WTC11 (cell line): Measurements from ENCODE around the gene MAP3K10. TPM values are rescaled to one million over a fixed set of nuclear protein-coding genes. Genes with fewer than 3 reads are reported as not detected.

Experiments used
- ATAC-seq: fragments of 200-7000 bp; cut with Tn5 transposase; 2 replicates; pipeline ENCODE4 v1.10.0; 2021; ENCODE audit warnings: mild to moderate bottlenecking, moderate library complexity
- CTCF ChIA-PET: fragments of 300-600 bp; sonication (Branson Sonifier 250); formaldehyde crosslinking; loops from one replicate; lab custom pipeline; 2021; ENCODE audit warnings: antibody characterized with exemption; lab: Charles Lee
- POLR2A ChIA-PET: fragments of 350-600 bp; sonication (Branson Sonifier 250); formaldehyde crosslinking; loops from one replicate; lab custom pipeline; 2021; ENCODE audit warnings: antibody characterized with exemption; lab: Charles Lee
- DNase-seq: peaks from one replicate; pipeline ENCODE4 v3.0.0; 2021; ENCODE audit warnings: low spot score
- H3K27ac Mint-ChIP-seq: 2 replicates; pipeline ENCODE4 v1.8.0; 2021; ENCODE audit warnings: mixed read lengths
- H3K27me3 Mint-ChIP-seq: 2 replicates; pipeline ENCODE4 v1.8.0; 2021; ENCODE audit warnings: low read depth, mild to moderate bottlenecking, moderate library complexity, mixed read lengths
- H3K36me3 Mint-ChIP-seq: 2 replicates; pipeline ENCODE4 v1.8.0; 2021; ENCODE audit warnings: mixed read lengths
- H3K4me1 Mint-ChIP-seq: 2 replicates; pipeline ENCODE4 v1.8.0; 2022; ENCODE audit warnings: mixed read lengths
- H3K4me3 Mint-ChIP-seq: 2 replicates; pipeline ENCODE4 v1.8.0; 2021; ENCODE audit warnings: mild to moderate bottlenecking, moderate library complexity, mixed read lengths
- H3K9me3 Mint-ChIP-seq: 2 replicates; pipeline ENCODE4 v1.8.0; 2021; ENCODE audit warnings: mixed read lengths
- ATF6 ChIP-seq: sonication (generic); formaldehyde crosslinking; IDR thresholded peaks from 2 replicates; pipeline ENCODE4 v1.8.1; 2023; ENCODE audit warnings: mild to moderate bottlenecking, missing genetic modification reagents
- CBFB ChIP-seq: sonication (generic); formaldehyde crosslinking; IDR thresholded peaks from 2 replicates; pipeline ENCODE4 v1.8.1; 2022; ENCODE audit warnings: mild to moderate bottlenecking, low read depth, missing genetic modification reagents
- CREB1 ChIP-seq: sonication (generic); formaldehyde crosslinking; IDR thresholded peaks from 2 replicates; pipeline ENCODE4 v1.8.0; 2023; ENCODE audit warnings: mild to moderate bottlenecking, missing genetic modification reagents
- CREM ChIP-seq: sonication (generic); formaldehyde crosslinking; IDR thresholded peaks from 2 replicates; pipeline ENCODE4 v1.8.1; 2022; ENCODE audit warnings: mild to moderate bottlenecking, missing genetic modification reagents, moderate library complexity
- EMX1 ChIP-seq: fragments of 250-450 bp; sonication (Bioruptor Pico); IDR thresholded peaks from 2 replicates; pipeline ENCODE4 v1.8.0; 2021; ENCODE audit warnings: mild to moderate bottlenecking
- FOXP4 ChIP-seq: sonication (generic); formaldehyde crosslinking; IDR thresholded peaks from 2 replicates; pipeline ENCODE4 v1.8.0; 2022; ENCODE audit warnings: mild to moderate bottlenecking, missing genetic modification reagents
- GABPB1 ChIP-seq: sonication (generic); formaldehyde crosslinking; IDR thresholded peaks from 2 replicates; pipeline ENCODE4 v1.8.1; 2023; ENCODE audit warnings: mild to moderate bottlenecking, missing genetic modification reagents
- MYBL2 ChIP-seq: sonication (generic); formaldehyde crosslinking; IDR thresholded peaks from 2 replicates; pipeline ENCODE4 v1.8.1; 2023; ENCODE audit warnings: mild to moderate bottlenecking, moderate library complexity, missing genetic modification reagents
- NFATC4 ChIP-seq: fragments of 250-450 bp; sonication (Bioruptor Pico); IDR thresholded peaks from 2 replicates; pipeline ENCODE4 v1.9.0; 2021; ENCODE audit warnings: mild to moderate bottlenecking
- NR3C1 ChIP-seq: sonication (generic); formaldehyde crosslinking; conservative IDR thresholded peaks from 2 replicates; pipeline ENCODE4 v1.8.1; 2023; ENCODE audit warnings: low read depth, mild to moderate bottlenecking, missing genetic modification reagents
- OVOL2 ChIP-seq: fragments of 250-450 bp; sonication (Bioruptor Pico); IDR thresholded peaks from 2 replicates; pipeline ENCODE4 v1.9.0; 2021; ENCODE audit warnings: mild to moderate bottlenecking, borderline replicate concordance
- SMAD4 ChIP-seq: sonication (generic); formaldehyde crosslinking; IDR thresholded peaks from 2 replicates; pipeline ENCODE4 v1.8.0; 2022; ENCODE audit warnings: mild to moderate bottlenecking, missing genetic modification reagents
- ZNF423 ChIP-seq: fragments of 250-450 bp; sonication (Bioruptor Pico); IDR thresholded peaks from 2 replicates; pipeline ENCODE4 v2.1.2; 2022; ENCODE audit warnings: mild to moderate bottlenecking, moderate library complexity
- total RNA-seq: library from RNA; stranded (reverse); gene quantifications from 3 replicates; pipeline ENCODE4 v1.2.3, GENCODE V29; 2021
- TF ChIP-seq, protein P1 (sequence below): sonication (generic); formaldehyde crosslinking; IDR thresholded peaks from 2 replicates; pipeline ENCODE4 v1.8.1; 2023; ENCODE audit warnings: mild to moderate bottlenecking, moderate library complexity, missing genetic modification reagents

Gene MAP3K10
- total RNA-seq, 1 experiment from 2014 or later, result 23.5 TPM

GRCh38 chr19:40241125-40241808 lies 50.0 kb downstream of the MAP3K10 start:
- TF ChIP-seq NFATC4 (CRISPR knock-in tag), result no peak
- no peak for TF ChIP-seq MYBL2 (CRISPR knock-in tag)
- TF ChIP-seq ATF6 (CRISPR knock-in tag), result no peak
- Mint-ChIP-seq H3K27ac (no peak overlapping the region), H3K9me3 (no peaks in the 10 kb centered on the region), H3K27me3 (no peaks in the 10 kb centered on the region), H3K36me3 (peaks cover 27% of the 10 kb centered on the region; the same call in 1 of the 2 replicates), H3K4me3 (no peak overlapping the region), H3K4me1 (peaks cover 3% of the 10 kb centered on the region; the same call in 1 of the 2 replicates)
- POLR2A ChIA-PET, result no interaction called here
- ATAC-seq, result no peak
- DNase-seq, result no peak
- CTCF ChIA-PET, result interaction anchor here (0.7 to 0.8 kb wide), 2 partner anchors 23 to 64 kb away, joined by 3 read pairs; partner anchors contain the start of gene TTC9B

DNA sequence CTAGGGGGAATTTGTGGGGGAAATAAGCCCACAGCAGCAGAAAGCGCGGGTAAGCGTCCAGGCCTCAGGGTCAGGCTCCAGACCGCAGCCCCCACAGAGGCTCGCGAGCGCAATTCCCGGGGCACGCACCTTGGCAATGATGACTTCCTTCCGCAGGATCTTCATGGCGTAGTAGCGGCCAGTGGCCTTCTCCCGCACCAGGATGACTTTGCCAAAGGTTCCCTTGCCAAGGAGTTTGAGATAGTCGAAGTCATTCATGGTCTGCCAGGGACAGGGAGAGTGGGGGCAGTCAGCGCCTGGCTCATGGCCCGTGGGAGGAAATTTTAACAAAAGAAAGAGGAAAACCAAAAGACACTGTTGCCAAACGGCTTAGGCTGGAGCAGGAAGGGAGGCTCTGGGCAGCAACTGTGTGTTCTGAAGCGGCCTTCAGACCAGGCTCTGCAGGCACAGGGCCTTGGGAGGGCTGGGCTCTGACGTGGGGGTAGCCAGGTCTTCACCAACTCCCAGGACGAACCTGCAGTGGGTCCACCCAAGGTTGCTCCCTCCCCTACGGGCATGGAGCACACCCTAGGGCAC lies 50.7 kb downstream of the MAP3K10 start:
- no peak for DNase-seq
- Mint-ChIP-seq H3K27me3 (no peaks in the 10 kb centered on the region), H3K4me3 (no peak overlapping the region), H3K27ac (no peak overlapping the region), H3K36me3 (peaks cover 22% of the 10 kb centered on the region; the same call in 1 of the 2 replicates), H3K9me3 (no peaks in the 10 kb centered on the region), H3K4me1 (peaks cover 3% of the 10 kb centered on the region; the same call in 1 of the 2 replicates)
- ChIA-PET CTCF (interaction anchor here (0.7 kb wide), 1 partner anchor 24 kb away, joined by 3 read pairs; the partner anchor contains the start of gene TTC9B), POLR2A (no interaction called here)
- no peak for ATAC-seq
- no peak for TF ChIP-seq NR3C1 (CRISPR knock-in tag)
- TF ChIP-seq MYBL2 (CRISPR knock-in tag), result no peak
- TF ChIP-seq CBFB (CRISPR knock-in tag), result no peak
- TF ChIP-seq CREM (CRISPR knock-in tag), result no peak

DNA sequence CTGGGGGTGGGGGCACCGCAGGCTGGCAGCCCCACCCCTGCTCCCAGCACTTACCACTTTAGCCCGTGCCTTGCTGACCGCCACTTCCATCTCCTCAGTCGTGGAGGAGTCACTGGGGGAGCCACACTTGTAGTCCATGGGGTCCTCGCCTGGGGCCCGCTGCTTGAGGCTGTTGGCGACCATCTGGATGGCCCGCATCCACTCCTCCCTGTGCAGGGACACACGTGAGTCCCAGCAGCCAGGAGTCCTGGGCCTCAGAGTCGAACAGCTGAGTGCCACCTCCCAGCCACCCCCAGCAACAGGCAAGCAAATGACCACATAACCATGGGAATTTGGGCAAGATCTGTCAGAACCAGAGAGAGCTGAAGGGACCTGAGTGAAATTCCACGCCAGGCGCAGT lies 51.3 kb downstream of the MAP3K10 start:
- POLR2A ChIA-PET, result no interaction called here
- no peaks in the 10 kb centered on the region for H3K9me3 Mint-ChIP-seq
- CTCF ChIA-PET, result no interaction called here
- TF ChIP-seq, protein P1, sequence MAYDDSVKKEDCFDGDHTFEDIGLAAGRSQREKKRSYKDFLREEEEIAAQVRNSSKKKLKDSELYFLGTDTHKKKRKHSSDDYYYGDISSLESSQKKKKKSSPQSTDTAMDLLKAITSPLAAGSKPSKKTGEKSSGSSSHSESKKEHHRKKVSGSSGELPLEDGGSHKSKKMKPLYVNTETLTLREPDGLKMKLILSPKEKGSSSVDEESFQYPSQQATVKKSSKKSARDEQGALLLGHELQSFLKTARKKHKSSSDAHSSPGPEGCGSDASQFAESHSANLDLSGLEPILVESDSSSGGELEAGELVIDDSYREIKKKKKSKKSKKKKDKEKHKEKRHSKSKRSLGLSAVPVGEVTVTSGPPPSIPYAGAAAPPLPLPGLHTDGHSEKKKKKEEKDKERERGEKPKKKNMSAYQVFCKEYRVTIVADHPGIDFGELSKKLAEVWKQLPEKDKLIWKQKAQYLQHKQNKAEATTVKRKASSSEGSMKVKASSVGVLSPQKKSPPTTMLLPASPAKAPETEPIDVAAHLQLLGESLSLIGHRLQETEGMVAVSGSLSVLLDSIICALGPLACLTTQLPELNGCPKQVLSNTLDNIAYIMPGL (CRISPR knock-in tag), result no peak
- no peak for TF ChIP-seq FOXP4
- TF ChIP-seq ZNF423 (CRISPR knock-in tag), result no peak
- no peak for TF ChIP-seq GABPB1 (CRISPR knock-in tag)
- TF ChIP-seq SMAD4 (CRISPR knock-in tag), result no peak
- no peak for TF ChIP-seq CREB1 (CRISPR knock-in tag)
- no peak for TF ChIP-seq EMX1 (CRISPR knock-in tag)
- no peak for TF ChIP-seq OVOL2
- H3K27ac Mint-ChIP-seq, result no peak overlapping the region
- H3K4me1 Mint-ChIP-seq, result peaks cover 3% of the 10 kb centered on the region; the same call in 1 of the 2 replicates
- DNase-seq (no peak), ATAC-seq (no peak)
- H3K36me3 Mint-ChIP-seq, result peaks cover 21% of the 10 kb centered on the region; the same call in 1 of the 2 replicates
- no peaks in the 10 kb centered on the region for H3K27me3 Mint-ChIP-seq
- no peak overlapping the region for H3K4me3 Mint-ChIP-seq
